ENCODE results near the gene RUNX1.

The RUNX1 gene

GRCh38 chr21:34836933-34837505 lies 212.1 kb downstream of the RUNX1 start:
- DNase-seq = peak; percentile 12

DNA sequence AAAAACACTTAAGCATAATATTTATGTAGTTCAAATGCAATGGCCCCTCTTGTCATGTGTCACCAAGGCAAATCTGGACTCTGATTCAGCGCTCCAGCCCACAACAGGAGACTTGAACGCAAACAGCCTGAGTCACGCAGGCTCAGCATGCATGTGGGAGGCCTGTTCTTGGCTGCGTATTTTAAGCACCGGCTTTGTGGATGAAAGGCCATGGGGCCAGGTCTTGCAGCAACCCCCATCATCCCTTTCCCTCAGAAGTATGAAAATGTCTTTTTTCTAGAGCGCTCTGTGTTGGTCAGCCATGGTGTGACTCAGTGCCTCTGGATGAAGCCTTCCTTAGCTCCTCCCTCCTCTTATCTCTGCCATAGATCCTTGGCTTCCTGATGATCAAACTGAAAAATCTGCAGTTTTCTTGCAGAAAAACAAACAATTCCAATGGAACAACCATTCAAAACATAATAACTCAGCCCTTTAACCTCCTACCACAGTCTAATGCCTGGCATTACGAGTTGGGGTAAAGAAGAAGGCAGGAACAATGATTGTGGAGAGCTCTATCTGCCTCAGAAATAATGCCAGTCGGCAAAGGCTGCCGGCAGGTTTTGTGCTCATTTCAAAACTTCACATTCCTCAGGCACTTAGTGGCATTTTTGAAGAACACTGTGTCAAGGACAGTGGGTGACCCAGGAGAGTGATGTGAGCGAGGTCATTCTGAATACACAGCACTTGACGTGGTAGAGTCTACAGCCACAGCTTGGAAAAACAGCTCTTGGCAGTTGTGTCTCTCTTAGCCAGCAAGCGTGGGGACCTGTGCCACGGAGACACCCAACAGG lies 212.8 kb downstream of the RUNX1 start:
- DNase-seq = peak; percentile 27

DNA sequence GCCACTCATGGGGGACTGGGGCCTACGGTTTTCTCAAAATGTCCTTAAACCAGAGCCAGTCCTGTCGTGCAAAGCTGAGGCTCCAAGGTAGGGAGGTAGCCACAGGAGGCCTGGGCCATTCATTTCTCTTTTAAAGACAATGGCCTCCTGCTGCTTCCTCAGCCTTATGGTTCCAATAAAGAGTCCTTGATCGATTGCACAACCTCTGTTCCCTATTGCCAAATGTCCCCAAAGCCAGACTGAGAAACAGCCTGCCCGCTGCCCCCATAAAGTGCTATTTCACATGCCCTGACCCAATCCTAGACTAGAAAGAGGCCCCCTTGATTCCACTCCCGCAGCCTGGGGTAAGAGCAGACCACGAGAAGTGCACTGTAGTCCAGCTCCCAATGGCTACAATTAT lies 213.6 kb downstream of the RUNX1 start:
- no peak for DNase-seq

DNA sequence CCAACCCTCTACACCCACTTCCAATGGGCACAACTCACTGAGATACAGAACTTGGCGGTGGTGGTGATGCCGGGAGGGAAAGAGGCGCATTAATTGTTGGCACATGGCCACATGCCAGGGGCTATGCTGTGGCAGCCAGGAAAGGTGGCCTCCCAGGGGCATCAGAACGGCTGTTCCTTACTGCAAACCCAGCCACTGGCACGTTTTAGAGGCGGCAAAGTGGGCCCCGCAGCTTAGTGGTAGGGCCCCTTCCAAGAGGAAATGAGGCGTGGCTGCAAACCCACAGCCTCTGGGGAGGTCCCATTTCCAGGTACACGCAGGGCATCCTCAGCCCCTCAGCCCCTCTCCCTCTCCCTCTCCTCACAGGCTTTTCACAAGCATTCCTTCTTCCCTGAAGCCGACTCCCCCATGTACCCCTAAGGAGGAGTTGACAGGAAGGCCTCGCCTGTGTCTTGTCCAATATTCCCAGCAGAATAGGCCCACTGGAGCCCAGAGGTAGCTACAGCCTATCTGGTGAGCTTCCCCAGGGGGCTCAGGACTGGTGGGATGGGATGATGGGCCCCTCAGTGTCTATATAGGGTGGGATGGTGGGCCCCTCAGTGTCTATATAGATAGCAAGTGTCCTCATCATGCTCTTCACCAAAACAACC lies 214.1 kb downstream of the RUNX1 start:
- DNase-seq = peak; percentile 16

- DNase-seq = no peak
Observed at GRCh38 chr21:34834290-34834689, 214.8 kb downstream of the RUNX1 start.

DNA sequence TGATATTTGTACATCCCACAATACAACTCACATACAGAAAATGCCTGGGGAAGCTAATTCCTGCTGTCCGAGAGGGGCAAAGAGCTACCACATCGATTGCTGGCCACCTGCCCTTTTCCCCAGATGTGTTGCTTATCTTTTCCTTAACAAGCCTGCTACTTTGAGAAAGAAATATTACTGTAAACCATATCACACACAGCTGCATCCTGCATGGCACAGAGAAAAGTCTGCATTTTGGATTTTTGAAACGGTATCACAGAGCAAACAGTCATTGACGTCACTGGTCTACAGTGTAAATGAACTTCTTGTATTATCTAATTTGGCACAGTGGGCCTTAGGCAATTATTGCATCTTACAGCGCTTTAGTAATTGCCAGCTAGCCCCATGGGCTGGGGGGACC lies 215.6 kb downstream of the RUNX1 start:
- no peak for DNase-seq

DNA sequence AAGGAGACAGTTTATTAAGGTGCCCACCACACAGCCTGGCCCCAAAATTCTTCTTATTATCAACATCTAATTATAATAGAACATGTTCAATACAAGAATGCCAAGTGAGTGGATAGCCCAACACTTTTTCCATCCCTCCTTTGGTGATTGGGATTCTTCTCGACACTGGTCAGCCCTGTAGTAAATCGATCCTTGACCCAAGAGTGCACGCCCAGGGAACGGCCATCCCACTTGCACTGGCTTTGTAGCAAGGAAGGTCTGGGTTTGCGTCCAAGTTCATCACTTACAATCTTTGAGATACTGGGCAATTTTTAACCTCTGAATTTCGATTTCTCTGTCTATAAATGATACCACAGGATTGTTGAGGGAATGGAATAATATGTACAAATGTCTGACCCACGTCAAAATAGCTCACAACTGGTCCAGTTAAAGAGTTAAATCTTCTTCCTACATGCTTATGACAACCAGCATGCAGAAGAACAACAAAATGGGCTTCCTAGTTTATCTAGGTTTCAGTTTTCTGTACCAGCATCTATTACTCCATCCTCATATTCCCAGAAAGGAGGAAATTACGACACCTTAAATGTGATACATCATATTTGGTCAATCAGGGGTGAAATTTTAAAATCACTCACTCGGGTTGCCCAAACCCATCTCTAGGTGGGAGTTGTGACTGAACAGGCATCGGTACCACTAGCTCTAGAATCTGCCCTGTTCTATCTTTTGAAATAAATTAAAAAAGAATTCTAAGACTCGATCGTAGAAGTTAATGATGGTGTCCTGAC lies 218.5 kb downstream of the RUNX1 start:
- no peak for DNase-seq

DNA sequence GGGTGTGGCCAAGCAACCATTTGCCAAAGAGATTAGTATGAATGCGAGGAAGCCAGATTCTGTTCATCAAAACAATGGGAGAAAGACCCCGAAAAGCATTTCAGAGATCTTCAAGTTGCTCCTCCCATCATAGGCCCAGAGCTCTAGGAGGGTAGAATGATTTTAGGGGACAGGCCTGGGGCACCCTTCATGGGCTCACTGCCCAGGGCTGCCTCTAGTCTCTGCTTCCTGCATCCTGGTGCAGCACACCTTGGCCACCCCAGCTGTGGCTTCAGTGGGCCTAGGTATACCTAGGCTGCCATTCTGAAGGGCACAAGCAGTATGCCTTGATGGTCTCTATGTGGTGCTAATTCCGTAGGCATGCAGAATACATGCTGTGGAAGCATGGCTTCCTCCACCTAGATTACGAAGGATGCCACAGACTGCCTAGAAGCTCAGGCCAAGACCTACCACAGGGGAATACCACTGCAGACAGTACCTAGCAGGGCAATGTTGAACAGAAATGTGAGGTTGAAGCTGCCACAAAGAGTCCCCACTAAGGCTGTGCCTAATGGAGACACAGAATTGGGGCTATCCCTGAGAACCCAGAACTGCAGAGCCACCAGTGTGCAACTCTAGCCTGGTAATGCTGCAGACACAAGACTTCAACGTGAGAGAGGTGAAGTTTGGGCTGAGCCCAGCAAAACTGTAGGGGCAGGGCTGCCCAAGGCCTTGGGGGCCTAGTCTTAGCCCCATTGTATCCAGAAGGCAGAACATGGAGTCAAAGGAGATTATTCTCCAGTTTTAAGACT lies 221.5 kb downstream of the RUNX1 start:
- DNase-seq = no peak

DNA sequence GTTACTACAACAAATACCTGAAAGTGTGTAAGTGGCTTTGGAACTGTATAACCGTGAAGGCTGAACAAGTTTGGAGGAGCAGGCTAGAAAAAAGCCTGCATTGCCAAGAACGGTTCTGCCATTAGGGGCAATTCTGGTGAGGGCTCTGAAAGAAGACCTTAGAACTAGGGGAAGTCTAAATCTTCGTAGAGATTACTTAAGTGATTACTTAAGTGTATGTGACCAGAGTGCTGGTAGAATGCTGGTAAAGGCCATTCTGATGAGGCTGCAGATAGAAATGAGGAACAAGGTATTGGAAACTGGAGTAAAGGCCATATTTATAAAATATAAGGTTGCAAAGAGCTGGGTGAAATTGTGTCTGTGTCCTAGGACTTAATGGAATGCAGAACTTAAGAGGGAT lies 222.3 kb downstream of the RUNX1 start:
- DNase-seq = no peak

DNA sequence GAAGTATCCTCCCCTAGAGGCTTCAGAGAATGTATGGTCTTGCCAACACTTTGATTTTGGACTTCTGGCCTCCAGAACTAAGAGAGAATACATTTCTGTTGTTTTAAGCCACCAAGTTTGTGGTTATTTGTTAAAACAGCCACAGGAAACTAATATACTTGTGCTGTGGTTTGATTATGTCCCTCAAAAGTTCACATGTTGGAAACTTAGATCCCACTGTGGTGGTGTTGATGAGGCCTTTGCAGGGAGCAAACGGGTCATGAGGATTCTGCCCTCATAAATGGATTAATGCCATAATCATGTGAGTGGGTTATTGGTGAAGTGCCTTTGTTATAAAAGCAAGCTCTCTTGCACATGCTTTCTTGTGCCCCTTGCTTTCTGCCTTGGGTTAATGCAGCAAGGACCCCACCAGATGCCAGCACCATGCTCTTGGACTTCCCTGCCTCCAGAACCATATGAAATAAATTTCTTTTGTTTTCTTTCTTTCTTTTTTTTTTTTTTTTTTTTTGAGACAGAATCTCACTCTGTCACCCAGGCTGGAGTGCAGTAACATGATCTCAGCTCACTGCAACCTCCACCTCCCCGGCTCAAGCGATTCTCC lies 223.1 kb downstream of the RUNX1 start:
- DNase-seq = no peak

DNA sequence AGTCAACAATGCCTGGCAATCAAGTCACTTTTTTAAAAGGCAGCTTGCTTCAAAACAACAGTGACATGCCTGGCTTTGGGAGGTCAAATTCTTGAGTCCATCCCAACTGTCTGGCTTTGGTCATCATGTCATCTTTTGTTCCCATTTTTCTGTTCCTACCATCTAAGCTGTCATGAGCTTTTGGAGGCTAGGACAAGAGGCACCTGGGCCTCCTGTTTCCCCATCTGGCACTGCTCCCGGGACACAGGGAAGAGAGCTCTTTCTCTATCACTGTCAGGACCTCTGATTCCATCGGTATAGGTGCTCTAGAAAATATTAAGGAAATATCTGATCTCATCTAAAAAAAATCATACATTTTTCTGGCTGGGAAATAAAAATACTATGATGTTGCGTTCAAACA lies 224.0 kb downstream of the RUNX1 start:
- no peak for DNase-seq

GRCh38 chr21:34824314-34824713 lies 224.8 kb downstream of the RUNX1 start:
- DNase-seq = no peak

DNA sequence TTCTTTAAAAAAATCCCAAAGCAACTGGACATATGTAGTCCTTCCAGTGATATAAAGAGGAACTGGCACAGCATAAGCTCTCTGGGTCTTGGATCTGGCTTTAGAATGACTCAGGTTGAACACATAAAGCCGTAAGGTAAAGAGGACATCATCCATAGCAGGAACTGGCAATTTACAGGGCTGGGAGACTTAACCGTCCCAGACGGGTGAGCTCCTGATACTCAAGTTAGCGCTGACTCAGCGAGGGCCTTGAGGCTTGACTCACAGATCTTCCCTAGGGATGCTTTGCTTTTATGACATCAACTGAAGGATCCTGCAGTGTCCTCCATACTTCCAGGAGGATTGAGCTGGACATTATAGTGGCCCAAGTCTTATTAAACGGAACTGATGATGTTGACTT lies 226.2 kb downstream of the RUNX1 start:
- no peak for DNase-seq

DNA sequence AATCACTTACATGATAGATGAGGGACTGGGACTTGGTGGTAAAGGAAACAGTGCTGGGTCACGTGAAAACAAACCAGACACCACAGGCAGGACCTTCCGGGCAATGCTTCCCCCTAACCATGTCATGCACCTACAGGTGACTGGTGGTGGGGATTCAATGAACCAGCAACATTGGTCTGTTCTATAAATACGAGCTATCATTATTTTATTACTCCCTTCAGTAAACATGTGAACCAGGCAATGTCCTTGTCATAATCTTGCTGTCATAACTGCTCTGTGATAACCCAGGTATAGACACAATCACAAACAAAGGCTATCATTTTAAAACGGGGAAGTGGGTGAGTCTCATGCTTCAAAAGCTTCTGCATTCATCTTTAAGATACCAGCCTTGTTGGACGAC lies 226.9 kb downstream of the RUNX1 start:
- no peak for DNase-seq

GRCh38 chr21:34821717-34822116 lies 227.4 kb downstream of the RUNX1 start:
- no peak for DNase-seq

DNA sequence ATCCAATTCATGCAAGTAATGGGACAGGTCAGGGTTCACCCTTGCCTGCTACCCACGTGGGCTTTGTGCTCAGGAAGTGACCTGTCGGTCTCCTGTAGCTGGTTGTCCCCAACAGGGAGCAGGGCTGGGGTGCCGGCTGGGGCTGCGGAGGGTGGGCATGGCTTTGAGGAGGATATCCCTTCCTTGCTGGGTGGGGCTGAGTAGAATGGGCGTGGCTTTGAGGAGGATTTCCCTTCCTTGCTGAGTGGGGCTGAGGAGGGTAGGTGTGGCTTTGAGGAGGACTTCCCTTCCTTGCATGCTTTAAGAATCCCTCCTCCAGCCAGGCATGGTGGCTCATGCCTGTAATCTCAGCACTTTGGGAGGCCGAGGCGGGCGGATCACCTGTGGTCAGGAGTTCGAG lies 229.1 kb downstream of the RUNX1 start:
- DNase-seq = no peak

GRCh38 chr21:34819357-34819999 lies 229.6 kb downstream of the RUNX1 start:
- DNase-seq = no peak

DNA sequence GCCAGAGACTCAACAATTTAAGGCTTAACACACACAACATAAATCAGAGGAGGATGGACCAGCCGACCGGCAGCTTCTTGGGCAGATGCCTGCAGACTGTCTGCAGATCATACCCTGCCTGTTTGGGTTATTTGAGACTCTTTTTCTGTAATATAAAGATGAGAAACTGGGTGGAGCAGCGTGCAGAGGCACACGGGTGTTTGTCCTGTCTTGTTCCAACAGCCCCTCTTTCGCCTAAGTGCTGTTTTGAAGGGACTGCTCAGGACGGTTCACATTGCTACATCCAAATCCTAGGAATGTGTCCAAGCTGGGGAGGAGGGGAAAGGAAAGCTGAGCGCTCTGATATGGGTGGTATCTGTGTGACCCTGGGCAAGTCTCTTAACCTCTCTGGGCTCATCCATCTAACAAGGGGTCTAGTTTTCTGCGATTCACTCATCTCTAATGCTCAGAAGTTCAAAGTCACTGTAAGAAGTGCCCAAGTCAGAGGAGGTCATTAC lies 230.4 kb downstream of the RUNX1 start:
- DNase-seq = no peak

GRCh38 chr21:34817821-34818661 lies 231.1 kb downstream of the RUNX1 start:
- no peak for DNase-seq
